Adrenal gland (tissue), 12 donors: ENCODE data around the gene ACVR1B. TPM values are rescaled to one million over a fixed set of nuclear protein-coding genes. Genes with fewer than 3 reads are reported as not detected.

Source experiments
- DNase-seq, 7 donors: peaks; one replicate each; pipeline ENCODE4 v3.0.0-alpha.2; 2019 to 2020
- H3K27ac ChIP-seq, 5 donors: fragments of 200-600 bp; sonication (generic) in 4 of 5; 1 replicate in 3 of 5; 2 replicates in 2 of 5; pipeline versions ENCODE4 v1.5.1 to v1.8.0; 2016 to 2020; ENCODE audit warnings: mild to moderate bottlenecking in 1 of 5
- H3K27me3 ChIP-seq: fragments of 200-600 bp; 2 replicates; pipeline ENCODE4 v1.8.0; 2021
- H3K36me3 ChIP-seq, 2 donors: fragments of 200-600 bp; replicated peaks in 1 of 2; 1 replicate in 1 of 2; 2 replicates in 1 of 2; pipeline versions ENCODE4 v1.5.1 to v1.8.0; 2018 to 2022
- H3K4me1 ChIP-seq, 2 donors: fragments of 200-600 bp; replicated peaks in 1 of 2; 1 replicate in 1 of 2; 2 replicates in 1 of 2; pipeline versions ENCODE4 v1.5.1 to v1.8.0; 2018 to 2021
- H3K4me3 ChIP-seq, 4 donors: fragments of 200-600 bp; sonication (generic) in 3 of 4; one replicate each; pipeline ENCODE4 v1.5.1; 2016 to 2018
- H3K9me3 ChIP-seq, 3 donors: fragments of 200-600 bp; sonication (generic) in 1 of 3; replicated peaks in 1 of 3; 1 replicate in 2 of 3; 2 replicates in 1 of 3; pipeline versions ENCODE4 v1.5.1 to v1.8.0; 2016 to 2021
- POLR2A ChIP-seq, 2 donors: fragments of 450-650 bp; IDR thresholded peaks; one replicate each; pipeline ENCODE4 v1.6.1; 2017; ENCODE audit warnings: antibody characterized with exemption in 2 of 2, mild to moderate bottlenecking in 2 of 2, moderate library complexity in 1 of 2
- WGBS, 4 donors: extraction: QIAGEN DNeasy Blood & Tissue Kit in 2 of 4; methylation state at CpG; one replicate each; pipeline versions ENCODE4 v1.1.5 to v1.1.7; 2013 to 2017; 5-methylcytosine and 5-hydroxymethylcytosine counted together
- intact Hi-C, 2 donors: fragments of 100-400 bp; cut with DNase I; formaldehyde crosslinking; loops; one replicate each; pipeline versions ENCODE4 v1.14.1 to v1.15.0; 2022 to 2023
- polyA plus RNA-seq, 3 donors: library from polyadenylated mRNA; stranded (reverse); fragments of 200-250 nt in 2 of 3; fragments of 350-450 nt in 1 of 3; fragmentation: Illumina TruSeq in 1 of 3; extraction: RNeasy Lipid Tissue Mini Kit (QIAGEN cat#74804) in 1 of 3; gene quantifications; one replicate each; pipeline ENCODE4 v1.2.3, GENCODE V29; 2013 to 2014
- total RNA-seq, 9 donors: library from RNA; depleted of rRNA in 4 of 9; stranded (reverse); fragments of >200 nt in 4 of 9; fragments of 120-200 nt in 1 of 9; fragmentation: NEBNext Ultra II Directional in 1 of 9; extraction: Animal tissue kit (Norgen Biotek cat#: 25700) in 1 of 9; gene quantifications; one replicate each; pipeline versions ENCODE4 v1.1.0 to v1.2.4, GENCODE V29; 2013 to 2023
- TF ChIP-seq, protein P1 (sequence below), 6 experiments: fragments of 450-650 bp in 4 of 6; fragments of 200-600 bp in 2 of 6; sonication (generic) in 1 of 6; IDR thresholded peaks; 1 replicate in 5 of 6; 2 replicates in 1 of 6; pipeline versions ENCODE4 v1.5.1 to v1.8.0; 2016 to 2021; ENCODE audit warnings: antibody characterized with exemption in 6 of 6, mild to moderate bottlenecking in 2 of 6, moderate library complexity in 1 of 6
- donor health status: healthy with polysubstance abuse.
- donor health status: Bipolar disorder and iron deficiency.
- donor health status: DM: yes; HTN: yes; CAD: no.
- donor health status: DM: no; HTN: no; CAD: no.
- donor health status: DM: no; HTN: no; CAD: no.
- donor health status: DM: yes; HTN: yes; CAD: no.

ACVR1B gene
- total and polyA plus RNA-seq, 12 donors = 6.3 to 26.3 (median 13.9) TPM

DNA sequence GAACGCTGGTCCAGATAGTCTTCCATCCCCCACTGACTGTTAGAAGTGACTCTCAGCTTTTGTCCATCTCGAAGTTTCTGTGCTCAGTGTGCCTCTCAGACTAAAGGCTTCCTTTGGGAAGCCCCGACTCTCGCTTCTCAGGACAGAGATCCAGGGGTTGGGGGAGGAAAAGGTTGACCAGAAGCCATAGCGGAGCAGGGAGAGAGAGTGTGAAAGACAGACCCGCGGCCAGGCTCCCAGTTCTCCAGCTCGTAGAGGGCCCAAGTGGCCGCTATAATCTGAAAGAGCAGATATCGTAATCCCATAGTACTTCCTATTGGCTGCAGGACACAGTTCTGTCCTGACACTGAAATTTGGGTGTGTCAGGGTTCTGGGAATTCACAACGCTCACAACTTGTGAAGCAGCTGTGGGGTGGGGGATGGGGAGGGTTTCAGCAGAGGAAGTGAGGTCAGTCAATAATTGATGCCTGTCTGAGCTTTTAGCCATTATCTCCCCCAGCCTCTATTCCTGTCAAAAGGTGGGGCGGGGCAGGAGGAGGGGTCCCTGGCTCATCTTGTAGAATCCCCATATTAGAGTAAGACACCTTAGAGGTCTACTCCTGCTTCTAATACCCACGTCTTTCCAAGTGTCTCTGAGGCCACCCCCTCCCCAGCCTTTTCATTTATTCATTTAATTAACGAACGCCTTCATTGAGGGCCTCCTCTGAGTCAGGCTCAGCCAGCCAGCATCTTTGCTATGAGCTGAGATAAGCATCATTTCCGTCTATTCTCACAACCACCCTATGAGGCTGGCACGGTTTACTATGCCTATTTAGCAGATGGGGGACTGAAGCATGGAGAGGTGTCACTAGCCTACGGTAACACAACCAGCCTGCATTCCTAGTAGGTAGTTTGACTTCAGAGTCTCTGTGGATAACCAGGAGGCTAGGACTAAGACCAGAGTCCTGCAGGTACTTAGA is 45.7 kb upstream of the ACVR1B start:
- 54 to 61% (median 55%) methylated on average over 17 to 18 of the region's 18 CpGs for WGBS, 4 donors
- DNase-seq = peak in 6 of 7 donors; percentile 61 to 80 (median 67)
- intact Hi-C loops = no loop called here
- peak in 1 of 2 donors; percentile 14 for TF ChIP-seq POLR2A (IDR thresholded peaks at IDR 0.05)
- TF ChIP-seq, protein P1, sequence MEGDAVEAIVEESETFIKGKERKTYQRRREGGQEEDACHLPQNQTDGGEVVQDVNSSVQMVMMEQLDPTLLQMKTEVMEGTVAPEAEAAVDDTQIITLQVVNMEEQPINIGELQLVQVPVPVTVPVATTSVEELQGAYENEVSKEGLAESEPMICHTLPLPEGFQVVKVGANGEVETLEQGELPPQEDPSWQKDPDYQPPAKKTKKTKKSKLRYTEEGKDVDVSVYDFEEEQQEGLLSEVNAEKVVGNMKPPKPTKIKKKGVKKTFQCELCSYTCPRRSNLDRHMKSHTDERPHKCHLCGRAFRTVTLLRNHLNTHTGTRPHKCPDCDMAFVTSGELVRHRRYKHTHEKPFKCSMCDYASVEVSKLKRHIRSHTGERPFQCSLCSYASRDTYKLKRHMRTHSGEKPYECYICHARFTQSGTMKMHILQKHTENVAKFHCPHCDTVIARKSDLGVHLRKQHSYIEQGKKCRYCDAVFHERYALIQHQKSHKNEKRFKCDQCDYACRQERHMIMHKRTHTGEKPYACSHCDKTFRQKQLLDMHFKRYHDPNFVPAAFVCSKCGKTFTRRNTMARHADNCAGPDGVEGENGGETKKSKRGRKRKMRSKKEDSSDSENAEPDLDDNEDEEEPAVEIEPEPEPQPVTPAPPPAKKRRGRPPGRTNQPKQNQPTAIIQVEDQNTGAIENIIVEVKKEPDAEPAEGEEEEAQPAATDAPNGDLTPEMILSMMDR (IDR thresholded peaks at IDR 0.05) = no peak
- peaks cover under 1 to 32% of the 10 kb centered on the region in 2 donors for H3K4me1 ChIP-seq
- no peaks in the 10 kb centered on the region for H3K9me3 ChIP-seq
- no peak overlapping the region for H3K4me3 ChIP-seq
- peak overlapping the region in 4 of 5 donors; percentile 63 to 93 (median 83) for H3K27ac ChIP-seq
- peaks cover 10% of the 10 kb centered on the region for H3K27me3 ChIP-seq
- no peaks in the 10 kb centered on the region for H3K36me3 ChIP-seq

DNA sequence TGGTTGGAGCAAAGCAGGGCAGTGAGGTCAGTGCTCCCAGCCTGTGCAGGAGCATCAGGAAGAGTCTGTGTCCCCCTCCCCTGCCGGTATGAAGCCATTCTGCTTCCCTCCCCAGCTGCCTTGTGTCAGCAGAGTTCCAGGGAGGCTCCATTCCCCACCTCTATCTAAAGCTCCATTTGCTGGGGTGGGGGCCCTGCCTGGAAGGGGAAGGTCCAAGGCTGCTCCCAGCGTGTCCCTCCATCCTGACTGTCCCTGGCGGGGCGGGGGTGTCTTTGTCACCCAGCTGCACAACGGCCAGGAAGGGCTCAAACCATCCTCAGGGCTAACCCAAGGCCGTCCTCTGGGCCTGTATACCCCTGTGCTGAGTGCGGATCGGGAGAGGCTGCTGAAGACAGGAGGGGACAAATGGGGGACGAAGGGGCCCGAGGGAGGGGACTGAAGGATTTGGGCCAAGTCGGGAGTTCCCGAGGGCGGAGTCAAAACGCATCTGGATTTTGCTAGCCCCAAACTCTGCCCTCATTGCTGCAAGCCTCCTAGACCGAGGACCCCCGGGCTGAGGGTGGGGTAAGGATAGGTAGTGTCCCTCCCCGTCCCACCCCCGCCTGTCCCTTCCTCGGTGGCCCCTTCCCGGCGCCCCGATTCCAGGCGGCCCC is 44.9 kb upstream of the ACVR1B start:
- Histone ChIP-seq H3K4me1 (peaks cover 7 to 40% of the 10 kb centered on the region in 2 donors), H3K27me3 (peaks cover 10% of the 10 kb centered on the region), H3K4me3 (peak overlapping the region in 2 of 4 donors; percentile 17 to 65), H3K9me3 (no peaks in the 10 kb centered on the region), H3K36me3 (no peaks in the 10 kb centered on the region), H3K27ac (peak overlapping the region; percentile 9 to 93 (median 82))
- no peak for TF ChIP-seq POLR2A (IDR thresholded peaks at IDR 0.05)
- 23 to 29% (median 25%) methylated on average over 8 to 23 of the region's 23 CpGs for WGBS, 4 donors
- intact Hi-C loops = no loop called here
- peak in 1 of 7 donors; percentile 50 for DNase-seq

DNA sequence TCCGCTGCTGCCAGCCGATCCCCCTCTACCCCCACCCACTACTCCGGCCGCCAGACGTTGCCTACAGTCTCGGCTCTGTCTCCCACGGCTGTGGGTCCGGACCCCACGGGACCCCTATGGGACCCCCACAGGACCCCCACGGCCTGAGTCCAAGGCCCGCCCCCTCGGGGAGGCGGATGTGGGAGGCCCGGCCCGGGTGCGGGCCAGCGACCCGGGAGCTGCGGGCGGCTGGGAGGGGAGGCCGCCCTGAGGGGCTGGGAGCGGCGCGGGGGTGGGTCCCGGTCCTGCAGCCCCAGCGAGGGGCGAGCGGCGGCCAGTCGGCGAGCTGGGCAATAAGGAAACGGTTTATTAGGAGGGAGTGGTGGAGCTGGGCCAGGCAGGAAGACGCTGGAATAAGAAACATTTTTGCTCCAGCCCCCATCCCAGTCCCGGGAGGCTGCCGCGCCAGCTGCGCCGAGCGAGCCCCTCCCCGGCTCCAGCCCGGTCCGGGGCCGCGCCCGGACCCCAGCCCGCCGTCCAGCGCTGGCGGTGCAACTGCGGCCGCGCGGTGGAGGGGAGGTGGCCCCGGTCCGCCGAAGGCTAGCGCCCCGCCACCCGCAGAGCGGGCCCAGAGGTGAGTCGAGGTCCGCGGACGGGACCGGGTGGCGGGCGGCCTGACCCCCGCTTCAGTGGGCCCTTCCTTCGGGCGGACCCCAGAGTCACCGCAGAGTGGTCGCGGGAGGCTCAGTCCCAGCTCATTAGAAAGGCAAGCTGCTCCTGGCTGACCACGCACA is 44.2 kb upstream of the ACVR1B start, which contains the start of gene ACVRL1:
ACVRL1 (plus strand) TSS at position 422 of the 773 bp plus-strand sequence. CDS start 4,971 bp downstream, outside the sequence.
- DNase-seq = peak in 1 of 7 donors; percentile 52
- intact Hi-C loops = no loop called here
- Histone ChIP-seq H3K4me1 (peaks cover 11 to 47% of the 10 kb centered on the region in 2 donors), H3K36me3 (no peaks in the 10 kb centered on the region), H3K9me3 (no peaks in the 10 kb centered on the region), H3K4me3 (peak within 1 kb of the TSS in 2 of 4 donors; percentile 17 to 65), H3K27me3 (peaks cover 10% of the 10 kb centered on the region), H3K27ac (peak within 1 kb of the TSS; percentile 9 to 93 (median 82))
- WGBS, 4 donors = 10 to 16% (median 11%) methylated on average over 11 to 74 of the region's 74 CpGs
- TF ChIP-seq, protein P1 (IDR thresholded peaks at IDR 0.05) = no peak
- TF ChIP-seq POLR2A (IDR thresholded peaks at IDR 0.05) = peak in 1 of 2 donors; percentile 37

DNA sequence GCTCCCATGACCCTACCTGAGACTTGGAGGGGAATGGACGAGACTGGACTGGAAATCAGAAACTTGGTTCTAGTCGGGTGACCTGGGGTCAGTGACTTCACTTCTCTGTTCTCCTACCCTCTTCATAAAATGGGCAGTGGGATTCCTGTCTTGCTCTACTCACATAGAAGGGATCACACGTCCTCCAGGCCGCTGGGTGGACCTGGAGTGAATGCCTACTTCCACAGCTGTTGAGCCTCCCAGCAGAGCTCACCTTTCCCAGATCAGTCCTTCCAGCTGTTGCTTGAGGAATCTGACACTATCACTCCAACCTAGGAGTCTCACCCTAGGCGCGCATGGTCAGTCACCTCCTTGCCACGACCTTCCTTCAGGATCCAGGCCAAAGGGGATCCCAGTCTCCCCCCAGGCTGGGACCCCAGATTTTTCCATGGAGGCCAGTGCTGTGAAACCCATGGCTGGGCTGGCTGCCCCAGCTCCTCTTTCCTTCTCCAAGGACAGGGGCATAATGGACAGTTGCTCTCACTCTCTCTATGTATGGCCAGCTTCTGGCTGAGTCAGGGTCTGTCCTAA is 43.6 kb upstream of the ACVR1B start:
- Histone ChIP-seq H3K27me3 (peaks cover 10% of the 10 kb centered on the region), H3K4me1 (peaks cover 11 to 54% of the 10 kb centered on the region in 2 donors), H3K27ac (peak overlapping the region in 4 of 5 donors; percentile 63 to 93 (median 83)), H3K36me3 (no peaks in the 10 kb centered on the region), H3K4me3 (peak overlapping the region in 2 of 4 donors; percentile 17 to 65), H3K9me3 (no peaks in the 10 kb centered on the region)
- TF ChIP-seq, protein P1 (IDR thresholded peaks at IDR 0.05) = no peak
- TF ChIP-seq POLR2A (IDR thresholded peaks at IDR 0.05) = no peak
- intact Hi-C loops = no loop called here
- WGBS, 4 donors = 64 to 78% (median 70%) methylated on average over 7 of the region's 7 CpGs
- DNase-seq = peak in 1 of 7 donors; percentile 48
